Inflammatory macrophage treated with lipopolysaccharide for 4 hours (primary cell): ENCODE results near the gene ID4.

Experiments
- DNase-seq: peaks from one replicate; pipeline ENCODE4 v3.0.0-alpha.2; 2020

ID4 gene, protein sequence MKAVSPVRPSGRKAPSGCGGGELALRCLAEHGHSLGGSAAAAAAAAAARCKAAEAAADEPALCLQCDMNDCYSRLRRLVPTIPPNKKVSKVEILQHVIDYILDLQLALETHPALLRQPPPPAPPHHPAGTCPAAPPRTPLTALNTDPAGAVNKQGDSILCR

DNA sequence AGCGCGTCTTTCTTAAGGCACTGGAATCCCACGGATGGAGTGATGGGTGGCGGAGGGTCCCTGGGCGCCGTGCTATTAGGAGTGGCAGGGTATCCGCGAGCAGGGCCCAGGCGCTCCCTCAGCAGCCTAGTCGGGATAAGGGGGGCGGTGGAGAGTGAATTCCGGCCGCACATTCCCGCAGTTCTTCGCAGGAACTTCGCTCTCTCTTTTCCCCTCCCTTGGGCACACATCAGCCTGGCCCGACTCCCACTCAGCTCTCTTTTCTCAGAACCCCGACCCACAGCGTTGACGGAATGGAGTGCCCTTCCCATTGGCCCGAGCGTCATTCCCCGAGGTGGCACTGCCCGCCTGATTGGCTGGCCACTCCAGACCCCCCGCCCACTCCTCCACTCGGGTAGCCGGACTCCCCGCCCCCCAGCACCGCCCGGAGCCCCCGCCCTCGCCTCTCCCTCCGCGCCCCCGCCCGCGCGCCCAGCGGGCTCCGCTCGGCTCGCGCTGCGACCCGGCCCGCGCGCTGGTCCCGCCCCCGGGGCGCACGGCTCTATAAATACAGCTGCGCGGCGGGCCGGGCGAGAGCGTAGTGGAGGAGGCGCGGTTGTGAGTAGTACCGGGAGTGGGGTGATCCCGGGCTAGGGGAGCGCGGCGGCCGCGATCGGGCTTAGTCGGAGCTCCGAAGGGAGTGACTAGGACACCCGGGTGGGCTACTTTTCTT is at the start of gene ID4:
Gene ID4, plus strand, starts transcription at position 572 of the 712 bp plus-strand sequence. CDS start 385 bp downstream, outside the sequence.
- DNase-seq = no peak

DNA sequence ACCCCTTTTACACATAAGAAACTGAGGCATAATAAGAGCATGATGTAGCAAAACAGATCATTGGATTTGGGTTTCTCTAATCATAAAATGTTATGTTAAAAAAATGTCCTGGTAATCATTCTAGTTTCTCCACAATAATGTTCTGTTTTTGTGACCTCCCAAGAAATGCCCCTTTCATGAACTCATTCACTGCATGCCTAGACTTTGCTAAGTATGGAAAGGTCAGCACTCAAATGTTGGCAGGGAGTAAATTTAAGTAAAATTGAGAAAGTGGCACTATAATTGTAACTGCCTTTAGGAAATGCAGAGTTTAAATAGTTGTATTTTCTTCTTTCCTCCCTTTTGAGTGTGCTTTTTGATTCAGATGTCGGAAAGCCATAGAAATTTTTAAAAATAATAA is 48.5 kb upstream of the ID4 start:
- no peak for DNase-seq

DNA sequence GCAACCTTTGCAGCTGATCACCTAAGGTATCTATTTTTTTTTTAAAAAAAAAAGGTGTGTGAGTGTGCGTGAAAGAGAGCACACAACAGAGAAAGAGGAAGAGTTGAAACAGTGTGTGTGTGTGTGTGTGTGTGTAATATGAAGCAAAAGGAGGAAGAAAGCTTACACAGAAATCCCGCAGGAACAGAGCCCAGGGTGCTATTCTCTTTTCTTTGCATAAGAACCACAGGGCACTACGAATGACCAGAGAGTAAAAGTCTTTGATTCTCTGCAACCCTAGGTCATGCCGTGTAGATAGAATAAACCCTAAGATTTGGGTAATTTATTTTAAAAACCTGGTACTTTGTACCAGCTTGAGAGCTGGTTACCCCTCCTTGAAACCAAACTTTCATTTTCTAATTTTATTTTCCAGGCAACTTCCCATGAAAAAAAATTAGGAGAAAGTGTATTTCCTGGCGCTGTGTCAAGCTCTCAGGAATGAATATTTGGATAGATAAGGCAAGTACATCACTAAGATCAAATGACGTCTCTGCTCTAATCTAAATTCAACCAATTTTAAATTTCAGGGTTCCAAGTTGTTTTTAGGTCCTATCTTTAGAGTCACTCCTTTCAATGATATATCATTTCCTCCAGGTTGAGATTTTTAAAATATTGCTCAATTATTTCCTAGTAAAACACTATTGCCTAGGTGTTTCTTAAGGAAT is 47.9 kb upstream of the ID4 start:
- DNase-seq = peak; percentile 1

DNA sequence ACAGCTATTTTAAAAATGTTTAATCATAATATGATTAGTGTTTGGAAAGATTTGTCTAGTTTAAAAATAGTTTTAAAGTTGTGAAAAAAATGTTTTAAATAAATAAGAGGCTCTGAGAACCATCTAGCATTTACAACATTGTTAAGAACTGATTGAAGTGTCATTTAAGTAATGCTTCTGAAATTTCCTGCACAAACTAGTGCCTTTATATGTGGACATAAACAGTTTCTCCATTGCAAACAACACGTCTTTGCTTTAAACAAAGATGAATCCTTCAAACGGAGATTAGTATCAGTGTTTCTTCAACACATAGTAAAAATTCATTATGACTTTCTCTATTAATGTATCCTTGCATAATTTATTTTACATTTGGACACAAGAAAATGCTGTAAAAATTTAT is 45.9 kb upstream of the ID4 start:
- DNase-seq = no peak

DNA sequence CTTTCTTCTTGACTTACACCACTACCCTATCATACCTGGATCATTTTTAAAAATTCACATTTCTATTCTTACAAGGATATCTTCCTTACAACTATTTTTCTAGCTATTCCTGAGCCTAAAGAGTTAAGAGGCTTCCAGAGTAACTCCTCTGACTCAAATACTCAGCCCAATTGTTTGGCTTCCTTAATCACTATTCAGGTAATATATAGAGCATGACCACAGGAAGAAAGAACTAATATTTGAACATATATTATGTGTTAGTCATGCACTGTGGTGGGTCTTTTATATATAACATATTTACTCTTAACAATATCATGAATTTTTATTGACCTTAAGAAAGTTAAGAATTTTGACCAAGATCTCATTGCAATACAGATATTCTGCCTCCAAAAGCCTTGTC is 42.0 kb upstream of the ID4 start:
- DNase-seq = no peak

DNA sequence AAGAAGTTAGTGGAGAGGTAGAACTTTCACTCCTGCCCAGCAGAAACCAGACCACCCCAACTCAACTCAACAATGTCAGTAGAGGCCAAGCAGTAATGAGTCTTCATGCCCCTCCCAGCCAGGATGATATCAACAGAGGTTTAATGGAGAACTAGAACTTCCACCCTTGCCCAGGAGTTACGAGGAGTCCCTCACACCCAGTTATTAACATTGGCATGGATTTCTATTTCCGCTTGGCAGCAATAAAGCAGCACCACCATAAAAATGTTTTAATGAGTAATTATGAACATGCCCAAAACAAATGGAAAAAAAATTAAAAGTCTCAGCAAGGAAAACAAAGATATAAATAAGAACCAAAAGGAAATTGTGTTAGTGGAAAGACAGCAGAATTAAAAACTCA is 40.7 kb upstream of the ID4 start:
- no peak for DNase-seq

DNA sequence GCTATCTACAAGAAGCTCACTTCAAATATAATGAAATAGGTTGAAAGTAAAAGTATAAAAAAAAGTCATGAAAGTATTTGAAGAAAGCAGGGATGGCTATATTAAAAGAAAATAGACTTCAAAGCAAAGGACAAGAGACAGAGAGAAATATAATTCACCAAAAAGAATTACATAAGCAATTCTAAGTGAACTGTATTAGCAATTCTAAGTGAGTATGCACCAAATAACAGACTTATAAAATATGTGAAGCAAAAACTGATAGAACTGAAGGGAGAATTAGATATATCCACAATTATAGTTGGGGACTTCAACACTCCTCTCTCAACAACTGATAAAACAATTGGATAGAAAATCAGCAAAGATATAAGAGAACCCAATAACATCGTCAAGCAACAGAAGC is 38.8 kb upstream of the ID4 start:
- DNase-seq = no peak

DNA sequence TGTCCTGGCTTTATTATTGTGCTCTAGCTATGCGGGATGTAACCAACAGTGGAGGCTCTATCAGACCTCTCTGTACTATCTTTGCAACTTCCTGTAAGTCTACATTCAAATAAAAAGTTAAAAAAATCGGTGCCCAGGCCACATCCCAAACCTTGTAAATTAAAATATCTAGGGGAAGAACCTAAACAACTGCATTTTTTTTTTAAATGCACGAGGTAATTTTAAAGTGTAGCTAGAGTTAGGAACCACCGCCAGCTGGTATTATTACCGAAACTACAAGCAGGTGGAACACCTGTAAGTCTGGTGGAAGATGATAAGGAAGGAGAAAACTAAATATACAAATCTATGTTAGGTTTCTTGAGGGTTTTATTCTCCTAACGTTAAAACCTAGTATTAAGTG is 34.5 kb upstream of the ID4 start:
- no peak for DNase-seq

DNA sequence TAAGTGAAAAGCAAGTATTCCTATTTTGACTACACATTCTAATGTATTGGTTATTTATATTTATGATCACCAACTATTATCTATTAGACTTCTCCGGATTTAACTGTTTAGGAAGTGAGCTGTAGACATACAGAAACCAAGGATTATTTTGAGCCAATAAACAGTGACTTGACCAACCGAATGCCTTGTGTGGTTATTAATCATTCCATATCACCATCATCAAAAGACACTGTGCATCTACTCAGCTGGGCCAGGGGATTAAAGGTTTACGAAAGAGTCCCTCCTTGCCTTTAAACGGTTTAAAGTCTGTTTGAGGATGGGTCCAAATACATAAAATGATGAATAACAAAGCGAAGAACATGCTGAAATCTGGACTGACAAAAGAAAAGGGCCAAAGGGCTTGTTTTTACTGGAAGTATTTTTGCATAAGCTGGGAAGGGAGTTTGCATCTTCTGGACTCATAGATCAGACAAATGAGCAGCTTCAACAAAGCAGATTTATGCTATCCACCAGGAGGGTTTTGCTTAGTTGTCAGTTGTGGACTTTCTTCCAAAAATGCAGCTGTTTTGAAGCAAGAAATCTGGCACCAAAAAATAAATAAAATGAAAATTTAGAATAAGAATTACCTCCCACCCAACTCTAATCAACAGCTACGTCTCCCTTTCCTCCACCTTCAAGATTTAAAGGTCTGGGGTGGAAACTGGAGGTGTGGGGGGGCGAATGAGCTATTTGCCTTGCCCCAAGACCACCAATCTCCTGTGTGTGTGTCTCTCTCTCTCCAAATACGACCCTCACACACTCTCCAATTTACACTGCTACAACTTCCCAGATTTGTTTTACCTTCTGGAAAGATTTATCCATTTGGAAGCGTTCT is 33.6 kb upstream of the ID4 start:
- no peak for DNase-seq

DNA sequence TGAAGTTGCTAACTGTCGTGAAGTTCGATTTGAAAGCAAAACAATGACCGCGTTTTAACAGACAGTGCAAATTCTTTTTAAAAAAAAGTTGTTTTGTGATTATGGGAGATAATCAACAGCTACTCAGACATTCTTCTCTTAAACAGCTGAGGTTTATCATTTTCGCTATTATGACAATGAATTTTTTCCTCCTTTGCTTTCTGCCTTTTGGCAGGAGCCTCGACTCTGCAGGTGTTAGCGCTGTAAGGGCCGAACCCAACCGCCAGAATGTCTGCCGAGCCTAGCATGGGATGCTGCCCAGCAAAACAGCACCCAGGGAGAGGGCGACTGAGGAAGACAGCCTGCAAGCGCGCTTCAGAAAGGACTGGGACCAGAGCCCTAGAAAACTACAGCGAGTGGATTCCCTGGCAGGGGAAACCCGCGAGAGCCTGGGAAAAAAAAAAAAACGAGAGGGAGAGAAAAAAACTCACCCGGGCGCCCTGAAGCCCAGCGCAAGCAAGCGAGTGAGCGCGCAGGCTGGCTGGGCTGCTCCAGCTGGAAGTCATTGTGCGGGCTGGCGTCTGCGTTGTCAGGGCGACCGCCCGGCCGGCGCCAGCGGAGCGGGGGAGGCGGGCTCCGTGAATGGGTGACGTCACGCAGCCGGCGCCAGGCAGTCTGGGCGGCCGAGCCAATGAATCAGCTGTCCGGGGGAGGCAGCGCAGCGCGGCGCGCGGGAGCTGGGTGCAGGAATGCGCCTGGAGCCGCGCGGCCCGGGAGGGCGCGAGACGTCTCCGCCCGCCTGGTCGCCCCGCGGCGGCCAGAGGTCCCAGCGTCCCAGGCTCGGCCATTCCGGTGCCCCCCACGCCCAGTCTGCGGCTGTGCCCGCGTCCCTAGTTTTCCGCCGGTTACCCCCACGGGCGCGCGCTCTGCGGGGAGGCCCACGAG is 32.7 kb upstream of the ID4 start:
- peak; percentile 76 for DNase-seq

DNA sequence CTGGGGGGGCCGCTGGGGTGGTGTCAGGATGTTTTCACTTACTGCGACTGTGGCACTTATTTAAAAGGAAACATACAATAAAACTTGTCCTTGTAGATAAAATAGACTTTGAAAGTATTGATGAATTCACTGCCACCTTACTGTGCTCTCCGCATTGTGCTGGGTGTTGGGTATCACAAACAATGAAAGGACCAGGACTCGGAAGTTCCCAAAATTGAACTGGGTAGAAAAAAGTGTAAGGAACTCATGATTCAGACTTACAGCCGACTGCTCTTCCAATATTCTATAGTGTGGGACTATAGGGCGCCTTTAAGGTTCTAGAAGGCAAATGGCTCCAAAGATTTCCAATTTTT is 32.1 kb upstream of the ID4 start:
- no peak for DNase-seq

DNA sequence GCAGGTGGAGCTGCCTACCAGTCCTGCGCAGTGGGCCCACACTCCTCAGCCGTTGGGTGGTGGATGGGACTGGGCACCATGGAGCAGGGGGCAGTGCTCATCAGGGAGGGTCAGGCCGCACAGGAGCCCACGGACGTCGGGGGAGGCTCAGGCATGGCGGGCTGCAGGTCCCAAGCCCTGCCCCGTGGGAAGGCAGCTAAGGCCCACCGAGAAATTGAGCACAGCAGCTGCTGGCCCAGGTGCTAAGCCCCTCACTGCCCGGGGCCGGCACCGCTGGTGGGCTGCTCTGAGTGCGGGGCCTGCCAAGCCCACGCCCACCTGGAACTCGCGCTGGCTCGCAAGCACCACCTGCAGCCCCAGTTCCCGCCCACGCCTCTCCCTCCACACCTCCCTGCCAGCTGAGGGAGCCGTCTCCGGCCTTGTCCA is 30.2 kb upstream of the ID4 start:
- no peak for DNase-seq

DNA sequence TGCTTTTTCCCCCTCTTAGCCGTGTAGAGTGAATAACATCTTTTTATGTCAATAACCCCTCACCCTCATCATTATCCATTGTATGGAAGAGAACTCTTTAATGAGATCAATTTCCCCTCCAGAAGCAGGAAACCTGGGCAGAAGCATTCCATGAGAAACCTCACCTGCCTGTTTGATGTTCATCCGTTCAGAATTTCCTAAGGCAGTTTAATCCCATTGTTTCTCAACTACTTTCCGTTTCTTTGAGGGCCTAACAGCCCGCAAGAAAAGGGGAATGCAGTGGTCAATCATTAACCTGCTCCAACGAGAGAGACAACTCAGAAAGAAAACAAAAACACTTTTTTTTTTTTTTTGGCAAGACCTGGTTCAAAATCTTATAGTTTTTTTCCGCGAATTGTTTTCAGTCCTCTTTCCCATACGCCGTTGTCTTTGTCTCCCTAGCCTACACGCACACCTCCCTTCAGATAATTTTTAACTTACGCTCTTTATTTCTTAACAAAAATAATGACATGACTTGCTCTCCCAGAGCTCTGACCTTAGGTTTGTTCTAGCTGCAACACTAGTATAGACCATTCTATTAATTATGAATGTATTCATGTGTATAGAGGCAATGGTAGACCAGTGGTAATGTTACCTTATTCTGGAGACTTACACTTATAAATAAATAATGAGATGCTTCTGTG is 25.6 kb upstream of the ID4 start:
- DNase-seq = no peak

DNA sequence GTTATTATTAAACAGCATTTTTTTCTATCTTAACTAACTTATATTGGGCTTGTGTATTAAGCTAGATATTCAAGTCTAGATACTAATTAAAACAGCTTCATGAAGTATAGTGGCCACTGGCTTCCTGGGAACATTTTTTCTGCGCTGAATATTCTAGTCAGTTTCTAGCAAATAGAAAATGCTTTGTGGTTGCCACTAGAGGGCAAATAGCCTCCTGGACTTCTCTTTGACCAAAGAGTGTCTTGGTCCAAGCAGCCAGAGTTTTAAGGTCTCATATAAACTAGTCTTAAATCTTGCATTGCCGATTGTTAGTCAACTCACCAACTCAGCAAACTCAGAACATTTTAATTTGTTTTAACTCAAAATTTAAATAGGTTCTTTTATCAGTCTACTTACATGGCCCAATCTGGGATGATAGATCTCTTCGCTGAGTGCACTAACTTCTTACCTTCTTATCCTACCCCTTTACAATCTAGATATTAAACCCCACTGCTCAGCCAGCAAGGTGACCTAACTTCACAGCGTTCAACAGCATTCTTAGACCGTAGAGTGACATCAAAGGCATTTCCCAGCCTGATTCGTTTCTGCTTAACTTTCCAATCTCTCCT is 24.6 kb upstream of the ID4 start:
- DNase-seq = peak; percentile 4

DNA sequence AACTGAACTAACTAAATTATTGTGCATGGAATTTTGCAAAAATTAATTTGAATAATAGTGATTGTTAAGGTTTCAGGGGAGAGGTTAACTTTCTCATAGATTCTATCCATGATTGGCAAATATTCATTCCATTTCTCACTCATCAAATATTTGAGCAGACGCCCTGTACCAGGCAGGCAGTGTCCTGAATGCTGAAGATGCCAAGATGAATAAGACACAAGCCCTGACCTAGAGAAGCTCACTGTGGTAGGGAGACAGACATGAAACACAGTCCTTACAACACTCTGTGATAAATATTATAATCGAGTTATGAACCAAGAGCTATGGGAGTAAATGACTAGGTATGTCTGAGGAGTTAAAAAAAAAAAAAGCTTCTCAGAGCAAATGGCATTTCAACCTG is 18.4 kb upstream of the ID4 start:
- no peak for DNase-seq

DNA sequence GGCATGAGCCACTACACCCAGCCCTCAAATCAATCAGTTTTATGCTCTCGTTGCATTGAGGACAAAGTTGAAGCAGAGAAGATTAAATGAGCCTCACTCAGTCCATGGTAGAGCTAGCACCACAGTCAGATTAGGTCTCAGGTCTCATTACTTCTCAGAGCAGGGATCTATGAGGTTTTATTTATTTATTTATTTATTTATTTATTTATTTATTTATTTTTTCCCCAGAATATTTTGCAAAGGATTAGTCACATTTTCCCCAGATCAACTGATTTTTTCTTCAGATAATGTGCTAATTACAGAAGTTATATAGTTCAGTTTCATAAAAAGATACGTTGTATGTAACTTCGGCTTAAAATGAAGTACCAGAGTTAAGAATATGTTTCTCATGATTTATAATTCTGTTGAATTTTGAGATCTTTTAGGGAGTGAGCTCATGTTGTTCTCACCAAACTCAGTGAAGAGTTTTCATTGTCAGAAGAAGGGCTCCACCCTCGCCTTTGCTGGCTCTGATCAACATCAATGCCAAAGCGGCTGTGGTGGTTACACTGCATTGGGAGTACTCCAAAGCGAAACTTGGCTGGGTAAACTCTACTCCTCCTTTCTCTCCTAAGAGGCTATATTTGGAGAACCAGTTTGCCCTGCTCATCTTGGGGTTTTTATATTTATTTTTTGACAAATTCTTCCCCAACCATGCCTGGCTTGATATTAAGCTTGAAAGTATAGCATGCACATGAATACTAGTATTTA is 12.9 kb upstream of the ID4 start:
- no peak for DNase-seq

DNA sequence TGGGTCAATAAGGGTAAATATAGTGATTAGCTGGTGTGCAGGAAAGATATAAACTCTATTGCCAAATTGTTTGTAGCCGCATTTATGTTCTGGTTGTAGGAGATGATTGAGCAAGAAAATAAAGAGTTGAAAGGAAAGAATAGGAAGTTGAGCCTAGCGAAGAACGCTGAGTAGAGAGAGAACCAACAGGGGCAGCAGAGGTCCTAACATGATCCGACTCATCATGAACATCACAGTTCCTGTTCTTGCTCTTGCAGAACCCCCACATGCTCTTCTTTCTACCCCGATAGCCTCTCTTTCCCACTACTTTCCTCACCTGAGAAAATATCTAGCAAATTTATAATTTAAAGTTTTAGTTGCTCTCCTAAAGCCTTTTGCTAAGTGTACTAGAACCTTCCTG is 9.9 kb upstream of the ID4 start:
- DNase-seq = no peak

DNA sequence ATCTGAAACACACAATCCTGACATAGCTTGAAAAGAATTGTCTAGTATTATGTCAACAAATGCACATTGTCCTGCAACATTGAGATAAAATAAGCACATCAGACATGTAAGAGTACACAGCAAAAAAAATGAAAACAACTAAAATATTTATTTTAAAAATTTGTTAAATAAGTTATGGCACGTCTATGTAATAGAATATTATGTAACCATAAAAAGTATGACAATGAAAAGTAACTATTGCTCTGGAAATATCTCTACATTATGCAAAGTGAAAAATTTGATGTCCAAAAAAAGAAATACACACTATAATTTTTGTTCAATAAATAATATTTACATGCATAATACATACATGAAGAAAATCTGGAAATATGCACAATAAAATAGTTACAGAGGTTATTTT is 9.3 kb upstream of the ID4 start:
- DNase-seq = no peak

DNA sequence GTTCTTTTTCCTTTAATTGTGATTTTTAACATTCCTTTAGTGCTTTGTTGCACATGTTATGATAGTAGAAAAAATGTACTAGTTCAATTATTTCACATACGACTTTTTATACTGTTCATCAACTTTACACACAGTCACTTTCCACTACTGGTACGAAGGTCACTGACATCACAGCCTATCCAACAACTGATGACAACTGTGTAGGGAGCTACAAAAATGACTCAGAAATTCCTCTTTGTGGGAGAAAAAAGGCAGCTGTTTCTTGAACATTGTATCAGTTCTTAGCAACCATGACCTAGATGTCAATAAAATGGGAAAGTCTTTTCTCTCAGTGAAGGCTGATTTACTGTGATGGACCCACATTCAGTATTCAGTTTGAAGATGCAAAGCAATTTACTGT is 7.0 kb upstream of the ID4 start:
- DNase-seq = no peak

DNA sequence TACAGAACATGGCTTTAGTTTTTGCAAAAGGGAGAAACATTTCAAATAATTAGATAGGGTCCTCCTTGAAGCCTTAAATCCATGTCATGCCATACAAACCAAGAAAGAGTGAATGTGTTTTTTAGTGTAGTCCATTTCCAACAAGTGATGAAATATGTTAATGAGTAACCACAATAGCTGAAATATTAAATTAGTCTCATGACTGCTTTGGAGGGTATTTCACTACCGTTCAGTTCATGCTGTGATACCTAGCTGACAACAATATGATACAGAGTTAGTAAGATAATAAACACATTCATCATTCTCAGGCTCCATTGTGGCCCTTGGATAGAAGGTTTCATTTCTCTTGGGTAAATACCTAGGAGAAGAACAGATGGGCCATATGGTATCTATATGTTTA is 5.8 kb upstream of the ID4 start:
- DNase-seq = no peak

DNA sequence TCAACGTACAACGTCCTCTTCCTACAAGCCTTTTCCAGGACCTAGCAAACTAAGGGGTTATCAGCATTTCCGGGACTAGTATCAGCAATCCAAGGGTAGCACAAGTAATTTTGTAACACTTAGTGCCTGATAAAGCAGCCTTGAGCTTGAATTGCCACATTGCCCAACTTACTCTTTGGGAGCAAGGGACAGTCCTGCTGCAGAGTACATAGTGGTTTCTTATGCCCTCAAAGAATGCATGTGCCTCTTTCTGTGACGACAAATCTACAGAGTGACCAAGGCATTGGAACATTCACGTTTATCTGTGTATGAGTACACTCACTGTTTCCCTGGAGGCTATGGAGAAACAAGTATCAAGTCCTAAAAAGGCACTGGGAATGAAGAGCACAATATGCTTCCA is 3.2 kb upstream of the ID4 start:
- no peak for DNase-seq
